Neural progenitor cell (in vitro differentiated cells): ENCODE results near the gene STRA8.

Source experiments
- CTCF ChIP-seq: fragments of 200-600 bp; sonication (generic); IDR thresholded peaks from 2 replicates; pipeline ENCODE4 v1.5.1; 2017; ENCODE audit warnings: antibody characterized with exemption, mild to moderate bottlenecking
- EZH2 ChIP-seq: fragments of 200-600 bp; sonication (generic); IDR thresholded peaks from 2 replicates; pipeline ENCODE4 v1.6.1; 2017; ENCODE audit warnings: antibody characterized with exemption, mild to moderate bottlenecking, moderate library complexity
- EZH2phosphoT487 ChIP-seq: fragments of 200-600 bp; sonication (generic); IDR thresholded peaks from 2 replicates; pipeline ENCODE4 v1.6.1; 2017; ENCODE audit warnings: antibody characterized with exemption

GRCh38 chr7:135277161-135277560 is 43.5 kb downstream of the STRA8 start:
- TF ChIP-seq EZH2 (no peak), CTCF (no peak), EZH2phosphoT487 (no peak)
